ENCODE measurements around the gene CC2D1A.

GRCh38 chr19:13979244-13979615 lies 73.2 kb downstream of the CC2D1A start:
- TF ChIP-seq CTCF (IDR thresholded peaks at IDR 0.05): no peak
- TF ChIP-seq POLR2A (IDR thresholded peaks at IDR 0.05): no peak
